Inflammatory macrophage treated with lipopolysaccharide for 1 hour (primary cell): ENCODE data around the gene ZXDC.

ENCODE experiments used
- DNase-seq, 2 donors: peaks; one replicate each; pipeline ENCODE4 v3.0.0-alpha.2; 2020 to 2022

Gene ZXDC

GRCh38 chr3:126390751-126391150 lies 84.9 kb downstream of the ZXDC start:
- DNase-seq: no peak

DNA sequence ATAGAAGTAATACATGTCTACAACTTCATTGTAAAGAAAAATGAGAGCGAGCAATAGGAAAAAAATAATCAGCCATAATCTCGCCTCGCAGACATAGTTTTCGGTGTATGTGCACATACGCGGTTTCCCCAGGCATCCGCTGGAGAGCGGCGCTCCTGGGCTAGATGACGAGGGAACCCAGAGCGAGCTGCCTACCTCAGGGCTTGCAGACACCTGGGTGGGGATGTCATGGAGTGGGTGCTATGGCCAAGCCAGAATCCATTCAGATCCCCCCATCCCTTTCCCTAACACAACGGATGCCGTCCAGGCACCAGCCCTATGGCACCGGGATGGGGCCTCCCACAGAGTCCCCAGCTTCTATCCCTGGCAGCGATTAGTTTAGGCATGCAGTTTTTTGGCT lies 85.5 kb downstream of the ZXDC start:
- no peak for DNase-seq

- no peak for DNase-seq
Measured at GRCh38 chr3:126389794-126390146, 85.9 kb downstream of the ZXDC start.

DNA sequence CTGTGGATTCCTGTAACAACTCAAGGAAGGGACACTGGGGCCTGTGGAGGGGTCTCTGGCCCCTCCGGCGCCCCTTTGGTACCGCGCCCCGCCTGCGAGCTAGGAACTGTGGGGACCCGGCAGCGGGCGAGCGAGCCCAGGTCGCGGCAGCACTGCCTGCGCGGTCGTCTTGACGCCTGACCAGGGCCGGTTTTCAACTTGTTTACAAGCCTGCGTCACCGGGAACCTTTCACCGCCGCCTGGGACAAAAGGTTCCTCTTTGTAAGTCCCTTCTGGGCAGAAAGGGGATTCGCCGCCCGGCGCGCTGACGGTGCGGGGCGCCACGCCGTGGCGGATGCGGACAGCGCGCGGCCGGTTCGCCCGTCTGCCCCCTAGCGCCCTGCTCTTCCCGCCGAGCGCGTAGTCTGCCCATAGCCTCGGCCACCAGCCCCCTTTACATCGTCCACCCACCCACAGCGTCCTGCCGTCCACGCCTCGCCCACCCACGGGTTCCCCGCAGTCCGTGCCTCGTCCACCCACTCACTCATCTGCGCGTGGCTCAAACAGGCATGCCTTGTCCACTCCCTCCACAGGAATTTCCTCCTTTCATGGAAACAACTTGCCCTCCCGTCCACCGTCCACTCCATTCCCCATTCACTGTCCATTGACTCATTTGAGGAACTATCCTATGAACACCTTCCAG lies 86.4 kb downstream of the ZXDC start:
- peak; percentile 91 to 93 for DNase-seq
